HCT116 (cell line): ENCODE measurements around the gene CCDC83. TPM values are rescaled to one million over a fixed set of nuclear protein-coding genes. Genes with fewer than 3 reads are reported as not detected.

ENCODE experiments used
- ATAC-seq: fragments of 200-7000 bp; cut with Tn5 transposase; 2 replicates; pipeline ENCODE4 v1.9.1; 2020; ENCODE audit warnings: mild to moderate bottlenecking, moderate library complexity
- BruUV-seq: library from RNA; stranded (reverse); fragments of 400-500 nt; replicated peaks from 2 replicates; lab custom pipeline; 2021; lab: Mats Ljungman, UMichigan
- CTCF ChIA-PET: fragments of 300-600 bp; sonication (Branson Sonifier 250); formaldehyde crosslinking; loops from one replicate; lab custom pipeline; 2021; ENCODE audit warnings: antibody characterized with exemption; lab: Charles Lee
- POLR2A ChIA-PET: fragments of 300-600, 350-600 bp; sonication (Branson Sonifier 250); formaldehyde crosslinking; loops from one replicate; lab custom pipeline; 2021; ENCODE audit warnings: antibody characterized with exemption; lab: Charles Lee
- RAD21 ChIA-PET, 2 experiments: fragments of 300-600 bp; sonication (Branson Sonifier 250); formaldehyde crosslinking; loops; one replicate each; lab custom pipeline; 2023; ENCODE audit warnings: low total read pairs in 2 of 2; ENCODE audit not compliant: uncharacterized antibody in 2 of 2, unreplicated experiment in 2 of 2, low non-redundant PET in 1 of 2; lab: Charles Lee
- DNase-seq: peaks from one replicate; pipeline ENCODE4 v3.0.0-alpha.2; 2010; ENCODE audit warnings: low read depth, low spot score
- H2AFZ ChIP-seq: fragments of 200-600 bp; shearing (Covaris generic), sonication (generic); 2 replicates; pipeline ENCODE4 v1.6.1; 2017; ENCODE audit warnings: low read depth, mixed run types, mixed read lengths, antibody characterized with exemption, low read length; ENCODE audit not compliant: poor library complexity, severe bottlenecking
- H3K27ac ChIP-seq: 2 replicates; pipeline ENCODE4 v1.5.1; 2012; ENCODE audit warnings: low read depth, low read length
- H3K27me3 ChIP-seq: fragments of 200-600 bp; sonication (generic); 2 replicates; pipeline ENCODE4 v1.6.1; 2016; ENCODE audit warnings: mixed run types, low read length, mixed read lengths; ENCODE audit not compliant: insufficient read depth
- H3K36me3 ChIP-seq, 2 experiments: fragments of 200-500 bp in 1 of 2; fragments of 200-600 bp in 1 of 2; sonication (Bioruptor generic) in 1 of 2; sonication (generic) in 1 of 2; 2 replicates each; pipeline versions ENCODE4 v1.5.1 to v1.6.1; 2014 to 2016; ENCODE audit warnings: low read length in 2 of 2, inconsistent platforms in 1 of 2, mixed read lengths in 1 of 2, mixed run types in 1 of 2; ENCODE audit not compliant: insufficient read depth in 2 of 2, control insufficient read depth in 1 of 2
- H3K4me1 ChIP-seq, 2 experiments: fragments of 200-600 bp in 1 of 2; sonication (generic) in 1 of 2; 2 replicates each; pipeline versions ENCODE4 v1.5.1 to v1.6.1; 2012 to 2017; ENCODE audit warnings: low read length in 2 of 2, inconsistent platforms in 1 of 2, mild to moderate bottlenecking in 1 of 2, mixed read lengths in 1 of 2, mixed run types in 1 of 2, moderate library complexity in 1 of 2; ENCODE audit not compliant: insufficient read depth in 2 of 2, control insufficient read depth in 1 of 2
- H3K4me2 ChIP-seq: fragments of 200-600 bp; sonication (generic); 2 replicates; pipeline ENCODE4 v1.6.1; 2017; ENCODE audit warnings: mixed run types, low read length, mixed read lengths
- H3K4me3 ChIP-seq, 2 experiments: fragments of 200-600 bp in 1 of 2; sonication (generic) in 1 of 2; replicated peaks in 1 of 2; 2 replicates each; pipeline ENCODE4 v1.5.1; 2011 to 2016; ENCODE audit warnings: low read length in 2 of 2, control low read depth in 1 of 2, low read depth in 1 of 2, mild to moderate bottlenecking in 1 of 2, mixed read lengths in 1 of 2, mixed run types in 1 of 2
- H3K79me2 ChIP-seq: fragments of 200-600 bp; sonication (generic); 2 replicates; pipeline ENCODE4 v1.6.1; 2017; ENCODE audit warnings: mild to moderate bottlenecking, mixed run types, low read length, moderate library complexity, mixed read lengths; ENCODE audit not compliant: insufficient read depth
- H3K9ac ChIP-seq: fragments of 200-600 bp; sonication (generic); 2 replicates; pipeline ENCODE4 v1.6.1; 2016; ENCODE audit warnings: low read length, mixed read lengths
- H3K9me2 ChIP-seq: fragments of 200-600 bp; sonication (generic), shearing (Covaris generic); 2 replicates; pipeline ENCODE4 v1.6.1; 2017; ENCODE audit warnings: mixed run types, mild to moderate bottlenecking, moderate library complexity; ENCODE audit not compliant: insufficient read depth
- H3K9me3 ChIP-seq, 2 experiments: fragments of 200-500 bp in 1 of 2; fragments of 200-600 bp in 1 of 2; sonication (Bioruptor generic) in 1 of 2; sonication (generic) in 1 of 2; 2 replicates each; pipeline ENCODE4 v1.6.1; 2014 to 2017; ENCODE audit warnings: low read length in 2 of 2, mixed read lengths in 2 of 2, inconsistent platforms in 1 of 2, low read depth in 1 of 2, mild to moderate bottlenecking in 1 of 2, mixed run types in 1 of 2, moderate library complexity in 1 of 2; ENCODE audit not compliant: control insufficient read depth in 1 of 2, insufficient read depth in 1 of 2
- H4K20me1 ChIP-seq: fragments of 200-600 bp; sonication (generic), shearing (Covaris generic); 2 replicates; pipeline ENCODE4 v1.6.1; 2017; ENCODE audit warnings: mixed run types, mild to moderate bottlenecking, moderate library complexity; ENCODE audit not compliant: insufficient read depth
- EGR1 ChIP-seq: IDR thresholded peaks from 2 replicates; pipeline ENCODE4 v1.6.1; 2012; ENCODE audit warnings: low read depth
- EZH2 ChIP-seq: fragments of 200-600 bp; sonication (generic); IDR thresholded peaks from 2 replicates; pipeline ENCODE4 v1.6.1; 2017; ENCODE audit warnings: antibody characterized with exemption, mixed run types
- EZH2phosphoT487 ChIP-seq: fragments of 200-600 bp; IDR thresholded peaks from 2 replicates; pipeline ENCODE4 v1.6.1; 2018; ENCODE audit warnings: antibody characterized with exemption, borderline replicate concordance
- FOSL1 ChIP-seq: IDR thresholded peaks from 2 replicates; pipeline ENCODE4 v1.6.1; 2012; ENCODE audit warnings: low read depth
- POLR2AphosphoS5 ChIP-seq: IDR thresholded peaks from 2 replicates; pipeline ENCODE4 v1.6.1; 2011; ENCODE audit warnings: mild to moderate bottlenecking, low read depth, low read length, moderate library complexity
- SIN3A ChIP-seq: IDR thresholded peaks from 2 replicates; pipeline ENCODE4 v1.6.1; 2012; ENCODE audit warnings: low read depth
- SP1 ChIP-seq: IDR thresholded peaks from 2 replicates; pipeline ENCODE4 v1.6.1; 2012; ENCODE audit warnings: low read depth
- YY1 ChIP-seq: IDR thresholded peaks from 2 replicates; pipeline ENCODE4 v1.6.1; 2011; ENCODE audit warnings: low read length, low read depth, moderate library complexity, mild to moderate bottlenecking; ENCODE audit not compliant: insufficient replicate concordance; ENCODE audit errors: extremely low read depth
- ZNF274 ChIP-seq: fragments of 200-500 bp; sonication (Bioruptor generic); IDR thresholded peaks from 2 replicates; pipeline ENCODE4 v1.6.1; 2014; ENCODE audit warnings: mild to moderate bottlenecking, low read depth, low read length, inconsistent platforms
- intact Hi-C: fragments of 100-400 bp; cut with micrococcal nuclease; formaldehyde crosslinking; loops from 2 replicates; pipeline ENCODE4 v1.10.0; 2022
- total RNA-seq: library from RNA; stranded (reverse); gene quantifications from one replicate; pipeline ENCODE4 v1.2.1, GENCODE V29; 2021; ENCODE audit not compliant: unreplicated experiment
- TF ChIP-seq, protein P1 (sequence below): IDR thresholded peaks from 2 replicates; pipeline ENCODE4 v1.6.1; 2012
- TF ChIP-seq, protein P2 (sequence below): IDR thresholded peaks from 2 replicates; pipeline ENCODE4 v1.6.1; 2012; ENCODE audit warnings: low read depth

The CCDC83 gene
- total RNA-seq, 1 experiment from 2014 or later, result not detected

DNA sequence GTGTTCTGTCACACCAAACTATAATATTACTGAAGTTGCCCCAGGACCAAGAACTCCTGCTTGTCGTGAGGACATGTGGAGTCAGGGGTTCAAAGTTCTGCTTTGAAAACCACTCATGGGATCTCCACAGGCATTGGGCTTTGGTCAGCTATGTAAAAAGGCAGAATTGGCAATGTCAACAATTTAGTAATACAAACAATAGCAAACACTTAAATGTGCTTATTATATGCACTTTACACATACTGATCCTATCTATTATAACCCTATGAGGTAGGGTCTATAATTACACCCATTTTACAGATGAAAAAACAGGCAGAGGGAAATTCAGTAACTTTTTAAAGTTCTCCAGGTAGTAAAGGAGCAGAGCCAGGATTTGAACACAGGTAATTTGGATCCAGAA lies 94.6 kb downstream of the CCDC83 start (continued):
- no peak for TF ChIP-seq EZH2

DNA sequence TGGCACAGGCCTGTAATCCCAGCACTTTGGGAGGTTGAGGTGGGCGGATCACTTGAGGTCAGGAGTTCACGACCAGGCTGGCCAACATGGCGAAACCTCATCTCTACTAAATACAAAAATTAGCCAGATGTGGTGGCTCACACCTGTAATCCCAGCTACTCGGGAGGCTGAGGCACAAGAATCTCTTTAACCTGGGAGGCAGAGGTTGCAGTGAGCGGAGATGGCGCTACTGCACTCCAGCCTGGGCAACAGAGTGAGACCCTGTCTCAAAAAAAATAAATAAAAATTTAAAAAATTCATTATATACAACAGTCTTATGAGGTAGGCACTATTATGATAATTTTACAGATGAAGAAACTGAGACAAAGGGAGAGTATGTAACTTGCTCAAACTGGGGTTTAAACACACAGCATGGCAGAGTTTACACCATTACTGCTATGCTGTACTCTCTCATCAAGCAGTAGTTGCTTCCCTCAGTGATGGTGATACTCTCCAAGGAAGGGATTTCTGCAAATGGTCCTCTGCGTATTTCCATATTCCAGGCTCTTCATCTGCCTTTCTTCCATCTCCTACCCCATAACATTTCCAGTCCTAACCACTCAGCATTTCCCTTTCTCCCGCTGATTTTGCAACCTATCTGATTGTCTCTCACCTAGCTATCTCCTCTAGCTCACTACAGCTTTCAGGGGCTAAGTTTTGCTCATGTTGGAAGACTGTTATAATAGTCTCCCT lies 95.3 kb downstream of the CCDC83 start:
- peaks cover 0 to 21% of the 10 kb centered on the region in 2 experiments; a peak in 1 of 4 replicates for H3K4me1 ChIP-seq
- no peak overlapping the region for H3K9ac ChIP-seq
- H3K4me2 ChIP-seq, result no peak overlapping the region
- POLR2A ChIA-PET, result no interaction called here
- H3K27me3 ChIP-seq, result no peaks in the 10 kb centered on the region
- BruUV-seq, result no TSS peak
- TF ChIP-seq YY1, result no peak
- no peak overlapping the region for H3K27ac ChIP-seq
- no peaks in the 10 kb centered on the region for H3K36me3 ChIP-seq
- H3K9me2 ChIP-seq, result no peaks in the 10 kb centered on the region
- H4K20me1 ChIP-seq, result no peaks in the 10 kb centered on the region
- no peaks in the 10 kb centered on the region; a peak in 1 of 4 replicates for H3K9me3 ChIP-seq
- intact Hi-C loops, result no loop called here
- RAD21 ChIA-PET, result no interaction called here
- H3K4me3 ChIP-seq, result no peak overlapping the region
- H2AFZ ChIP-seq, result no peak overlapping the region
- no peak for ATAC-seq
- DNase-seq, result no peak
- no peaks in the 10 kb centered on the region for H3K79me2 ChIP-seq
- CTCF ChIA-PET, result interaction anchor here (1.4 kb wide), 1 partner anchor 243 kb away, joined by 3 read pairs; no protein-coding TSS in a partner anchor

DNA sequence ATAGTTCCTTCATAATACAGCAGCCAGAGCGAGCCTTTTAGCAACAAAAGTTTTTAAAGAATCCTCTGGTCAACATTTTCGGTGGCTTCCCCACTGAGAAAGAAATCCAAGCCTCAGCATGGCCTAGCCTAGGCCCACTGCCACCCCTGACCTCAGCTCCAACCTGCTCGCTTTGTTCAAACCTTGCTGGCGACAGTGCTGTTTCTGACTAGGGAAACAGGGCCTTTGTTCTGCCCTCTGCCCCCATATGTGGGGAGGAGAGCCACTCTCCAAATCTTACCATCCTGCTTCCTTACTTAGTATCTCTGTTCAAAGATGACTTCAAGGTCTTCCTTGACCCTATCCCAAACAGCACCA lies 95.8 kb downstream of the CCDC83 start:
- no peaks in the 10 kb centered on the region for H4K20me1 ChIP-seq
- no TSS peak for BruUV-seq
- no peak overlapping the region for H3K27ac ChIP-seq
- ATAC-seq (no peak), DNase-seq (no peak)
- H3K4me2 ChIP-seq, result no peak overlapping the region
- ChIA-PET RAD21 (no interaction called here), POLR2A (no interaction called here), CTCF (interaction anchor here (1.4 kb wide), 1 partner anchor 243 kb away, joined by 3 read pairs; no protein-coding TSS in a partner anchor)
- H3K4me1 ChIP-seq, result peaks cover 0 to 24% of the 10 kb centered on the region in 2 experiments; a peak in 1 of 4 replicates
- intact Hi-C loops, result no loop called here
- H2AFZ ChIP-seq, result no peak overlapping the region
- no peaks in the 10 kb centered on the region for H3K36me3 ChIP-seq
- no peak overlapping the region for H3K4me3 ChIP-seq
- no peaks in the 10 kb centered on the region for H3K9me2 ChIP-seq
- no peaks in the 10 kb centered on the region for H3K9me3 ChIP-seq
- no peaks in the 10 kb centered on the region for H3K27me3 ChIP-seq
- H3K9ac ChIP-seq, result no peak overlapping the region
- H3K79me2 ChIP-seq, result no peaks in the 10 kb centered on the region
- no peak for TF ChIP-seq ZNF274
- TF ChIP-seq, protein P1, sequence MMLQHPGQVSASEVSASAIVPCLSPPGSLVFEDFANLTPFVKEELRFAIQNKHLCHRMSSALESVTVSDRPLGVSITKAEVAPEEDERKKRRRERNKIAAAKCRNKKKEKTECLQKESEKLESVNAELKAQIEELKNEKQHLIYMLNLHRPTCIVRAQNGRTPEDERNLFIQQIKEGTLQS, result no peak
- no peak for TF ChIP-seq YY1
- TF ChIP-seq POLR2AphosphoS5, result no peak
- no peak for TF ChIP-seq SP1
- TF ChIP-seq EZH2phosphoT487, result no peak
- TF ChIP-seq FOSL1, result no peak
- no peak for TF ChIP-seq EGR1
- no peak for TF ChIP-seq SIN3A
- TF ChIP-seq, protein P2, sequence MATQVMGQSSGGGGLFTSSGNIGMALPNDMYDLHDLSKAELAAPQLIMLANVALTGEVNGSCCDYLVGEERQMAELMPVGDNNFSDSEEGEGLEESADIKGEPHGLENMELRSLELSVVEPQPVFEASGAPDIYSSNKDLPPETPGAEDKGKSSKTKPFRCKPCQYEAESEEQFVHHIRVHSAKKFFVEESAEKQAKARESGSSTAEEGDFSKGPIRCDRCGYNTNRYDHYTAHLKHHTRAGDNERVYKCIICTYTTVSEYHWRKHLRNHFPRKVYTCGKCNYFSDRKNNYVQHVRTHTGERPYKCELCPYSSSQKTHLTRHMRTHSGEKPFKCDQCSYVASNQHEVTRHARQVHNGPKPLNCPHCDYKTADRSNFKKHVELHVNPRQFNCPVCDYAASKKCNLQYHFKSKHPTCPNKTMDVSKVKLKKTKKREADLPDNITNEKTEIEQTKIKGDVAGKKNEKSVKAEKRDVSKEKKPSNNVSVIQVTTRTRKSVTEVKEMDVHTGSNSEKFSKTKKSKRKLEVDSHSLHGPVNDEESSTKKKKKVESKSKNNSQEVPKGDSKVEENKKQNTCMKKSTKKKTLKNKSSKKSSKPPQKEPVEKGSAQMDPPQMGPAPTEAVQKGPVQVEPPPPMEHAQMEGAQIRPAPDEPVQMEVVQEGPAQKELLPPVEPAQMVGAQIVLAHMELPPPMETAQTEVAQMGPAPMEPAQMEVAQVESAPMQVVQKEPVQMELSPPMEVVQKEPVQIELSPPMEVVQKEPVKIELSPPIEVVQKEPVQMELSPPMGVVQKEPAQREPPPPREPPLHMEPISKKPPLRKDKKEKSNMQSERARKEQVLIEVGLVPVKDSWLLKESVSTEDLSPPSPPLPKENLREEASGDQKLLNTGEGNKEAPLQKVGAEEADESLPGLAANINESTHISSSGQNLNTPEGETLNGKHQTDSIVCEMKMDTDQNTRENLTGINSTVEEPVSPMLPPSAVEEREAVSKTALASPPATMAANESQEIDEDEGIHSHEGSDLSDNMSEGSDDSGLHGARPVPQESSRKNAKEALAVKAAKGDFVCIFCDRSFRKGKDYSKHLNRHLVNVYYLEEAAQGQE, result no peak
